ENCODE measurements around the gene SLC25A13.

SLC25A13 gene

GRCh38 chr7:96322847-96323461 is 1.1 kb upstream of the SLC25A13 start:
- no peak for DNase-seq (ENCODE audit: low read depth in 2 of 2)

GRCh38 chr7:96322373-96322695 is 436 bp upstream of the SLC25A13 start:
- no peak for DNase-seq (ENCODE audit: low read depth in 2 of 2)

- peak in 1 of 2 donors; percentile 15 for DNase-seq (ENCODE audit: low read depth in 2 of 2)
Observed at GRCh38 chr7:96321031-96321657, 754 bp downstream of the SLC25A13 start.

GRCh38 chr7:96320442-96320841 is 1.5 kb downstream of the SLC25A13 start:
- DNase-seq (ENCODE audit: low read depth in 2 of 2) = no peak

- DNase-seq (ENCODE audit: low read depth in 2 of 2) = no peak
Observed at GRCh38 chr7:96319439-96319838, 2.5 kb downstream of the SLC25A13 start.

- DNase-seq (ENCODE audit: low read depth in 2 of 2) = no peak
Observed at GRCh38 chr7:96316949-96317348, 4.9 kb downstream of the SLC25A13 start.

GRCh38 chr7:96315125-96315512 is 6.8 kb downstream of the SLC25A13 start:
- DNase-seq (ENCODE audit: low read depth in 2 of 2) = no peak

GRCh38 chr7:96314402-96315124 is 7.3 kb downstream of the SLC25A13 start:
- DNase-seq (ENCODE audit: low read depth in 2 of 2) = no peak

- DNase-seq (ENCODE audit: low read depth in 2 of 2) = no peak
Observed at GRCh38 chr7:96313940-96314339, 8.0 kb downstream of the SLC25A13 start.

- no peak for DNase-seq (ENCODE audit: low read depth in 2 of 2)
Observed at GRCh38 chr7:96312502-96312901, 9.4 kb downstream of the SLC25A13 start.

- no peak for DNase-seq (ENCODE audit: low read depth in 2 of 2)
Observed at GRCh38 chr7:96311967-96312366, 9.9 kb downstream of the SLC25A13 start.

GRCh38 chr7:96310110-96310509 is 11.8 kb downstream of the SLC25A13 start:
- DNase-seq (ENCODE audit: low read depth in 2 of 2) = no peak

- DNase-seq (ENCODE audit: low read depth in 2 of 2) = no peak
Observed at GRCh38 chr7:96308950-96309263, 13.0 kb downstream of the SLC25A13 start.

- no peak for DNase-seq (ENCODE audit: low read depth in 2 of 2)
Observed at GRCh38 chr7:96308253-96308949, 13.5 kb downstream of the SLC25A13 start.

- DNase-seq (ENCODE audit: low read depth in 2 of 2) = no peak
Observed at GRCh38 chr7:96306385-96307125, 15.3 kb downstream of the SLC25A13 start.

GRCh38 chr7:96305915-96306314 is 16.0 kb downstream of the SLC25A13 start:
- DNase-seq (ENCODE audit: low read depth in 2 of 2) = no peak

GRCh38 chr7:96304573-96304972 is 17.3 kb downstream of the SLC25A13 start:
- no peak for DNase-seq (ENCODE audit: low read depth in 2 of 2)

GRCh38 chr7:96303686-96304443 is 18.0 kb downstream of the SLC25A13 start:
- no peak for DNase-seq (ENCODE audit: low read depth in 2 of 2)

- DNase-seq (ENCODE audit: low read depth in 2 of 2) = no peak
Observed at GRCh38 chr7:96303105-96303685, 18.7 kb downstream of the SLC25A13 start.

GRCh38 chr7:96300986-96301385 is 20.9 kb downstream of the SLC25A13 start:
- DNase-seq (ENCODE audit: low read depth in 2 of 2) = no peak

GRCh38 chr7:96300502-96300901 is 21.4 kb downstream of the SLC25A13 start:
- no peak for DNase-seq (ENCODE audit: low read depth in 2 of 2)
